Measurements from ENCODE around the gene SRL.

DNA sequence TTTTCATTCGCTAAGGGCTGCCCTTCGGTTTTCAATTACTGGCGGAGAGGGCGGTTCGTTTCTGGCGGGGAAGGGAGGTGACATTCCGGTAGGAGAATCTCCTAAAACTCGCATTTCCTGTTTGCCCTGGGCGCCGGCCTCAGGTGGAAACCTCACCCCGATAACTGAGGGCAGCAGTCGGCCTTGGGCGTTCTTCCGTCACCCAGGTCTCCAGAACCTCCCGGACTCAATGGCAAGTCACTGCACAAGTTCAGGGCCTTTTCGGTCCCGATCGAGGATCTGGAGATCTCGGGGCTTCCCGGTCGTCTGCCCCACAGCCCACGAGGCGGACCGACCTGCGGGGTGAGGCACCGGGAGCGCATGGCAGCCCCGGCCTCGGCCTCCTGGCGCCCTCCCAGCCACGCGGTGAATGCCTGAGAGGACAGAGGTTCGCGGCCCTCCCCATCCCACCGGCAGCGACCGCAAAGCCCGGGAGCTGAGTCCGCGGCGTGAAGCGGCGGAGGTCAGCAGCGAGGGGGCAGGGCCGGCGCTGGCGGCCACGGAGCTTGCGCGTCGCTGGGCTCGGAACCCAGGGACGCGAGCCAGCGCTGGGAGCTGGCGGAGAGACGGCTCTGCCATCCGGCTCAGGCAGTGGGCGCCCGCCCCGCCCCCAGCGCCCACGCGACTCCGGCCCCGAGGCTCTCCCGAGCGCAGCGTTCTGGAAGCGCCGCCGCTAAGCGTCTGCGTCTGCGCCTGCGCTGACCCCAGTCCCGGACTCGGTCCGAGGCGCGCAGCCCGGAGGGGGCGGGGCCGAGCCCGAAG is 58.4 kb downstream of the SRL start:
- TF ChIP-seq TEAD1 (CRISPR knock-in tag; IDR thresholded peaks at IDR 0.05) (peak; percentile 68; the same call in 1 of the 2 replicates), NR3C1 (CRISPR knock-in tag; conservative IDR thresholded peaks at IDR 0.05; ENCODE audit: low read depth) (no peak), ETV6 (CRISPR knock-in tag; IDR thresholded peaks at IDR 0.05) (peak; percentile 80)
- TF ChIP-seq, protein P1, sequence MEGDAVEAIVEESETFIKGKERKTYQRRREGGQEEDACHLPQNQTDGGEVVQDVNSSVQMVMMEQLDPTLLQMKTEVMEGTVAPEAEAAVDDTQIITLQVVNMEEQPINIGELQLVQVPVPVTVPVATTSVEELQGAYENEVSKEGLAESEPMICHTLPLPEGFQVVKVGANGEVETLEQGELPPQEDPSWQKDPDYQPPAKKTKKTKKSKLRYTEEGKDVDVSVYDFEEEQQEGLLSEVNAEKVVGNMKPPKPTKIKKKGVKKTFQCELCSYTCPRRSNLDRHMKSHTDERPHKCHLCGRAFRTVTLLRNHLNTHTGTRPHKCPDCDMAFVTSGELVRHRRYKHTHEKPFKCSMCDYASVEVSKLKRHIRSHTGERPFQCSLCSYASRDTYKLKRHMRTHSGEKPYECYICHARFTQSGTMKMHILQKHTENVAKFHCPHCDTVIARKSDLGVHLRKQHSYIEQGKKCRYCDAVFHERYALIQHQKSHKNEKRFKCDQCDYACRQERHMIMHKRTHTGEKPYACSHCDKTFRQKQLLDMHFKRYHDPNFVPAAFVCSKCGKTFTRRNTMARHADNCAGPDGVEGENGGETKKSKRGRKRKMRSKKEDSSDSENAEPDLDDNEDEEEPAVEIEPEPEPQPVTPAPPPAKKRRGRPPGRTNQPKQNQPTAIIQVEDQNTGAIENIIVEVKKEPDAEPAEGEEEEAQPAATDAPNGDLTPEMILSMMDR (IDR thresholded peaks at IDR 0.05) = no peak
- TF ChIP-seq, protein P2, sequence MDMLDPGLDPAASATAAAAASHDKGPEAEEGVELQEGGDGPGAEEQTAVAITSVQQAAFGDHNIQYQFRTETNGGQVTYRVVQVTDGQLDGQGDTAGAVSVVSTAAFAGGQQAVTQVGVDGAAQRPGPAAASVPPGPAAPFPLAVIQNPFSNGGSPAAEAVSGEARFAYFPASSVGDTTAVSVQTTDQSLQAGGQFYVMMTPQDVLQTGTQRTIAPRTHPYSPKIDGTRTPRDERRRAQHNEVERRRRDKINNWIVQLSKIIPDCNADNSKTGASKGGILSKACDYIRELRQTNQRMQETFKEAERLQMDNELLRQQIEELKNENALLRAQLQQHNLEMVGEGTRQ (CRISPR knock-in tag; IDR thresholded peaks at IDR 0.05) = no peak
- TF ChIP-seq, protein P3, sequence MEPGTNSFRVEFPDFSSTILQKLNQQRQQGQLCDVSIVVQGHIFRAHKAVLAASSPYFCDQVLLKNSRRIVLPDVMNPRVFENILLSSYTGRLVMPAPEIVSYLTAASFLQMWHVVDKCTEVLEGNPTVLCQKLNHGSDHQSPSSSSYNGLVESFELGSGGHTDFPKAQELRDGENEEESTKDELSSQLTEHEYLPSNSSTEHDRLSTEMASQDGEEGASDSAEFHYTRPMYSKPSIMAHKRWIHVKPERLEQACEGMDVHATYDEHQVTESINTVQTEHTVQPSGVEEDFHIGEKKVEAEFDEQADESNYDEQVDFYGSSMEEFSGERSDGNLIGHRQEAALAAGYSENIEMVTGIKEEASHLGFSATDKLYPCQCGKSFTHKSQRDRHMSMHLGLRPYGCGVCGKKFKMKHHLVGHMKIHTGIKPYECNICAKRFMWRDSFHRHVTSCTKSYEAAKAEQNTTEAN (CRISPR knock-in tag; IDR thresholded peaks at IDR 0.05) = peak; percentile 82; the same call in 1 of the 2 replicates
